ENCODE measurements around the gene PEBP1.

DNA sequence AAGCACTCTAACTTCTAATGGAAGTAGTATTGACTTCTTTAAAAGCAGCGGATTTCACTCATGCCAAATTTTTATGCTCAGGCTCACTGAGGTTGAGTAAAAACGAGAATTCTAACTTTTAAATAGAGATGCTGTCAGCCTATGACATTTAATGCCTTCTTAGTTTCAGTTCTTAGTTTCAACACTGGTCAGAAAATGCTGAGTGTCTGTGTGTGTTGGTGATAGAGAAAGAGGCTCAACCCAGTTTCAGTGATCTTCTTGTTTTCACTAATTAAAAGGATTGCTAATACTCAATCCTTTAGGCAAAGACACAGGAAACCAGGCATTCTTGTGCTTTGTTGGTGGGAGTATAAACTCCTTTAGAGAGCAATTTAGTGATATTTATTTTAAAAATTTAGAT, 31.0 kb downstream of the PEBP1 start:
- TF ChIP-seq ZNF549 (tag by site-specific recombination; IDR thresholded peaks at IDR 0.05) (no peak), HOXD13 (CRISPR knock-in tag; IDR thresholded peaks at IDR 0.05; ENCODE audit: borderline replicate concordance) (no peak), ZNF146 (tag by site-specific recombination; IDR thresholded peaks at IDR 0.05) (no peak), ZNF48 (tag by site-specific recombination; IDR thresholded peaks at IDR 0.05) (no peak), HOXA7 (CRISPR knock-in tag; IDR thresholded peaks at IDR 0.05; ENCODE audit: borderline replicate concordance) (no peak)
- TF ChIP-seq, protein P1, sequence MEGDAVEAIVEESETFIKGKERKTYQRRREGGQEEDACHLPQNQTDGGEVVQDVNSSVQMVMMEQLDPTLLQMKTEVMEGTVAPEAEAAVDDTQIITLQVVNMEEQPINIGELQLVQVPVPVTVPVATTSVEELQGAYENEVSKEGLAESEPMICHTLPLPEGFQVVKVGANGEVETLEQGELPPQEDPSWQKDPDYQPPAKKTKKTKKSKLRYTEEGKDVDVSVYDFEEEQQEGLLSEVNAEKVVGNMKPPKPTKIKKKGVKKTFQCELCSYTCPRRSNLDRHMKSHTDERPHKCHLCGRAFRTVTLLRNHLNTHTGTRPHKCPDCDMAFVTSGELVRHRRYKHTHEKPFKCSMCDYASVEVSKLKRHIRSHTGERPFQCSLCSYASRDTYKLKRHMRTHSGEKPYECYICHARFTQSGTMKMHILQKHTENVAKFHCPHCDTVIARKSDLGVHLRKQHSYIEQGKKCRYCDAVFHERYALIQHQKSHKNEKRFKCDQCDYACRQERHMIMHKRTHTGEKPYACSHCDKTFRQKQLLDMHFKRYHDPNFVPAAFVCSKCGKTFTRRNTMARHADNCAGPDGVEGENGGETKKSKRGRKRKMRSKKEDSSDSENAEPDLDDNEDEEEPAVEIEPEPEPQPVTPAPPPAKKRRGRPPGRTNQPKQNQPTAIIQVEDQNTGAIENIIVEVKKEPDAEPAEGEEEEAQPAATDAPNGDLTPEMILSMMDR (tag by site-specific recombination; IDR thresholded peaks at IDR 0.05) = no peak
